ENCODE data around the gene WBP11. TPM values are rescaled to one million over a fixed set of nuclear protein-coding genes. Genes with fewer than 3 reads are reported as not detected.

Gene WBP11
- total RNA-seq, 1 donor from 2014 or later: 86.3 TPM

- no peaks in the 10 kb centered on the region for H3K9me3 Mint-ChIP-seq
- no peak for DNase-seq (ENCODE audit: extremely low spot score, unreplicated experiment)
- no peaks in the 10 kb centered on the region for H3K36me3 Mint-ChIP-seq
- H3K4me3 Mint-ChIP-seq: no peak overlapping the region
- no peaks in the 10 kb centered on the region for H3K27me3 Mint-ChIP-seq
- TF ChIP-seq CTCF (conservative IDR thresholded peaks at IDR 0.05): no peak
- H3K4me1 Mint-ChIP-seq (ENCODE audit: unreplicated experiment): no peaks in the 10 kb centered on the region
- H3K27ac Mint-ChIP-seq: no peak overlapping the region
Observed at GRCh38 chr12:14824012-14824634, 20.8 kb upstream of the WBP11 start.

GRCh38 chr12:14814014-14814413, 10.7 kb upstream of the WBP11 start, which contains the start of gene SMCO3:
SMCO3 (minus strand) TSS chr12:14814182; CDS start chr12:14806680, 7,502 bp downstream.
- Mint-ChIP-seq H3K27me3 (peaks cover 19% of the 10 kb centered on the region), H3K36me3 (peaks cover 8% of the 10 kb centered on the region), H3K9me3 (no peaks in the 10 kb centered on the region), H3K4me3 (no peak within 1 kb of the TSS), H3K27ac (no peak within 1 kb of the TSS), H3K4me1 (ENCODE audit: unreplicated experiment) (no peaks in the 10 kb centered on the region)
- no peak for DNase-seq (ENCODE audit: extremely low spot score, unreplicated experiment)
- no peak for TF ChIP-seq CTCF (conservative IDR thresholded peaks at IDR 0.05)

GRCh38 chr12:14811486-14811885, 8.2 kb upstream of the WBP11 start:
- no peak for TF ChIP-seq CTCF (conservative IDR thresholded peaks at IDR 0.05)
- DNase-seq (ENCODE audit: extremely low spot score, unreplicated experiment): no peak
- Mint-ChIP-seq H3K9me3 (no peaks in the 10 kb centered on the region), H3K27ac (no peak overlapping the region), H3K27me3 (peaks cover 10% of the 10 kb centered on the region), H3K4me3 (no peak overlapping the region), H3K36me3 (no peaks in the 10 kb centered on the region), H3K4me1 (ENCODE audit: unreplicated experiment) (no peaks in the 10 kb centered on the region)

- no peak overlapping the region for H3K4me3 Mint-ChIP-seq
- H3K27me3 Mint-ChIP-seq: peaks cover 10% of the 10 kb centered on the region
- peak; percentile 38 for TF ChIP-seq CTCF (conservative IDR thresholded peaks at IDR 0.05)
- DNase-seq (ENCODE audit: extremely low spot score, unreplicated experiment): no peak
- H3K27ac Mint-ChIP-seq: no peak overlapping the region
- H3K4me1 Mint-ChIP-seq (ENCODE audit: unreplicated experiment): no peaks in the 10 kb centered on the region
- no peaks in the 10 kb centered on the region for H3K9me3 Mint-ChIP-seq
- H3K36me3 Mint-ChIP-seq: no peaks in the 10 kb centered on the region
Observed at GRCh38 chr12:14810953-14811483, 7.7 kb upstream of the WBP11 start.

- H3K9me3 Mint-ChIP-seq: no peaks in the 10 kb centered on the region
- no peak for TF ChIP-seq CTCF (conservative IDR thresholded peaks at IDR 0.05)
- H3K27ac Mint-ChIP-seq: no peak overlapping the region
- no peaks in the 10 kb centered on the region for H3K4me1 Mint-ChIP-seq (ENCODE audit: unreplicated experiment)
- H3K36me3 Mint-ChIP-seq: no peaks in the 10 kb centered on the region
- H3K4me3 Mint-ChIP-seq: no peak overlapping the region
- H3K27me3 Mint-ChIP-seq: peaks cover 10% of the 10 kb centered on the region
- DNase-seq (ENCODE audit: extremely low spot score, unreplicated experiment): no peak
Observed at GRCh38 chr12:14810167-14810952, 7.1 kb upstream of the WBP11 start.
